Duodenal mucosa (tissue), 2 donors: ENCODE measurements around the gene NEDD9.

Experiments used
- H3K27ac ChIP-seq: one replicate; pipeline ENCODE4 v1.7.0; 2013; ENCODE audit warnings: low read depth, low read length
- H3K27me3 ChIP-seq, 2 donors: one replicate each; pipeline ENCODE4 v1.7.0; 2013; ENCODE audit warnings: low read length in 2 of 2, control low read depth in 1 of 2; ENCODE audit not compliant: insufficient read depth in 2 of 2, control insufficient read depth in 1 of 2
- H3K36me3 ChIP-seq, 2 donors: one replicate each; pipeline ENCODE4 v1.7.0; 2013; ENCODE audit warnings: low read length in 2 of 2, control low read depth in 1 of 2; ENCODE audit not compliant: insufficient read depth in 2 of 2, control insufficient read depth in 1 of 2
- H3K4me1 ChIP-seq, 2 donors: one replicate each; pipeline ENCODE4 v1.7.0; 2013; ENCODE audit warnings: low read length in 2 of 2, control low read depth in 1 of 2; ENCODE audit not compliant: insufficient read depth in 2 of 2, control insufficient read depth in 1 of 2
- H3K4me3 ChIP-seq, 2 donors: one replicate each; pipeline ENCODE4 v1.7.0; 2013; ENCODE audit warnings: low read length in 2 of 2, low read depth in 1 of 2
- H3K9ac ChIP-seq, 2 donors: one replicate each; pipeline ENCODE4 v1.7.0; 2013; ENCODE audit warnings: low read length in 2 of 2, low read depth in 1 of 2
- H3K9me3 ChIP-seq, 2 donors: one replicate each; pipeline ENCODE4 v1.7.0; 2013; ENCODE audit warnings: low read length in 2 of 2, control low read depth in 1 of 2; ENCODE audit not compliant: control insufficient read depth in 1 of 2

NEDD9 gene

GRCh38 chr6:11181478-11182136 lies 50.9 kb downstream of the NEDD9 start:
- Histone ChIP-seq H3K9me3 (no peaks in the 10 kb centered on the region), H3K36me3 (peaks cover 22 to 27% of the 10 kb centered on the region in 2 donors), H3K4me1 (no peaks in the 10 kb centered on the region), H3K27me3 (no peaks in the 10 kb centered on the region), H3K27ac (no peak overlapping the region), H3K9ac (no peak overlapping the region), H3K4me3 (no peak overlapping the region)

- Histone ChIP-seq H3K36me3 (peaks cover 9 to 10% of the 10 kb centered on the region in 2 donors), H3K9ac (no peak overlapping the region), H3K9me3 (no peaks in the 10 kb centered on the region), H3K4me1 (no peaks in the 10 kb centered on the region), H3K27ac (no peak overlapping the region), H3K4me3 (no peak overlapping the region), H3K27me3 (no peaks in the 10 kb centered on the region)
Observed at GRCh38 chr6:11179419-11180202, 52.9 kb downstream of the NEDD9 start.

GRCh38 chr6:11179088-11179418 lies 53.4 kb downstream of the NEDD9 start:
- Histone ChIP-seq H3K9me3 (no peaks in the 10 kb centered on the region), H3K27ac (no peak overlapping the region), H3K9ac (no peak overlapping the region), H3K27me3 (no peaks in the 10 kb centered on the region), H3K4me1 (no peaks in the 10 kb centered on the region), H3K4me3 (no peak overlapping the region), H3K36me3 (peaks cover 4% of the 10 kb centered on the region in 2 donors)

GRCh38 chr6:11177271-11177670 lies 55.2 kb downstream of the NEDD9 start:
- H3K36me3 ChIP-seq: no peaks in the 10 kb centered on the region
- H3K9ac ChIP-seq: no peak overlapping the region
- H3K4me1 ChIP-seq: peaks cover 0 to 4% of the 10 kb centered on the region in 2 donors
- H3K4me3 ChIP-seq: no peak overlapping the region
- no peak overlapping the region for H3K27ac ChIP-seq
- H3K9me3 ChIP-seq: no peaks in the 10 kb centered on the region
- H3K27me3 ChIP-seq: no peaks in the 10 kb centered on the region

GRCh38 chr6:11174242-11174611 lies 58.2 kb downstream of the NEDD9 start:
- Histone ChIP-seq H3K27me3 (no peaks in the 10 kb centered on the region), H3K9me3 (no peaks in the 10 kb centered on the region), H3K4me1 (peaks cover 0 to 5% of the 10 kb centered on the region in 2 donors), H3K9ac (no peak overlapping the region), H3K27ac (no peak overlapping the region), H3K36me3 (no peaks in the 10 kb centered on the region), H3K4me3 (no peak overlapping the region)

GRCh38 chr6:11172501-11173327 lies 59.8 kb downstream of the NEDD9 start:
- Histone ChIP-seq H3K27ac (no peak overlapping the region), H3K9me3 (no peaks in the 10 kb centered on the region), H3K4me1 (peaks cover 0 to 5% of the 10 kb centered on the region in 2 donors), H3K9ac (no peak overlapping the region), H3K27me3 (no peaks in the 10 kb centered on the region), H3K4me3 (no peak overlapping the region), H3K36me3 (no peaks in the 10 kb centered on the region)

GRCh38 chr6:11171952-11172351 lies 60.5 kb downstream of the NEDD9 start:
- H3K4me1 ChIP-seq: peaks cover 0 to 5% of the 10 kb centered on the region in 2 donors
- no peaks in the 10 kb centered on the region for H3K27me3 ChIP-seq
- no peak overlapping the region for H3K9ac ChIP-seq
- no peaks in the 10 kb centered on the region for H3K36me3 ChIP-seq
- H3K4me3 ChIP-seq: no peak overlapping the region
- no peaks in the 10 kb centered on the region for H3K9me3 ChIP-seq
- no peak overlapping the region for H3K27ac ChIP-seq

- Histone ChIP-seq H3K9me3 (no peaks in the 10 kb centered on the region), H3K27me3 (no peaks in the 10 kb centered on the region), H3K4me3 (no peak overlapping the region), H3K27ac (no peak overlapping the region), H3K36me3 (no peaks in the 10 kb centered on the region), H3K9ac (no peak overlapping the region), H3K4me1 (peaks cover 0 to 5% of the 10 kb centered on the region in 2 donors)
Observed at GRCh38 chr6:11168091-11168635, 64.3 kb downstream of the NEDD9 start.

GRCh38 chr6:11166948-11167347 lies 65.5 kb downstream of the NEDD9 start:
- Histone ChIP-seq H3K9ac (no peak overlapping the region), H3K4me3 (no peak overlapping the region), H3K27ac (no peak overlapping the region), H3K36me3 (no peaks in the 10 kb centered on the region), H3K27me3 (no peaks in the 10 kb centered on the region), H3K9me3 (no peaks in the 10 kb centered on the region), H3K4me1 (no peaks in the 10 kb centered on the region)
